Pancreas (tissue), 10 donors: ENCODE measurements around the gene TNFSF11. TPM values are rescaled to one million over a fixed set of nuclear protein-coding genes. Genes with fewer than 3 reads are reported as not detected.

Source experiments
- ATAC-seq, 4 donors: fragments of 200-7000 bp; cut with Tn5 transposase; one replicate each; pipeline versions ENCODE4 v1.8.0 to v1.9.1; 2020; ENCODE audit warnings: mild to moderate bottlenecking in 4 of 4, moderate library complexity in 4 of 4
- DNase-seq, 6 donors: peaks; one replicate each; pipeline ENCODE4 v3.0.0-alpha.2; 2020
- FAIRE-seq: peaks from 2 replicates; lab custom pipeline; 2012; peaks lifted over from hg19 to GRCh38; lab: Jason Lieb, UNC
- H3K27ac ChIP-seq, 4 donors: fragments of 200-600 bp; sonication (generic); 1 replicate in 3 of 4; 2 replicates in 1 of 4; pipeline versions ENCODE4 v1.5.0 to v1.8.0; 2020
- H3K27me3 ChIP-seq, 4 donors: fragments of 200-600 bp; one replicate each; pipeline ENCODE4 v1.8.0; 2021
- H3K36me3 ChIP-seq, 3 donors: fragments of 200-600 bp; sonication (generic) in 1 of 3; one replicate each; pipeline versions ENCODE4 v1.5.0 to v1.8.0; 2020 to 2021
- H3K4me1 ChIP-seq, 3 donors: fragments of 200-600 bp; one replicate each; pipeline ENCODE4 v1.8.0; 2021
- H3K4me3 ChIP-seq, 4 donors: fragments of 200-600 bp; sonication (generic) in 2 of 4; one replicate each; pipeline versions ENCODE4 v1.5.0 to v1.8.0; 2020 to 2021
- H3K9me3 ChIP-seq, 4 donors: fragments of 200-600 bp; one replicate each; pipeline ENCODE4 v1.8.0; 2021
- WGBS, 2 donors: extraction: QIAGEN DNeasy Blood & Tissue Kit; methylation state at CpG; one replicate each; pipeline ENCODE4 v1.1.7; 2013; 5-methylcytosine and 5-hydroxymethylcytosine counted together
- intact Hi-C, 3 donors: fragments of 100-400 bp; cut with DNase I; formaldehyde crosslinking; loops; one replicate each; pipeline versions ENCODE4 v1.11.1 to v1.14.2; 2022
- polyA plus RNA-seq, 2 donors: library from polyadenylated mRNA; stranded (reverse); fragments of 200-250 nt; gene quantifications; one replicate each; pipeline ENCODE4 v1.2.3, GENCODE V29; 2013
- total RNA-seq, 6 donors: library from RNA; stranded (reverse); fragmentation: NEBNext Ultra II Directional in 4 of 6; extraction: Animal tissue kit (Norgen Biotek cat#: 25700) in 4 of 6; gene quantifications; one replicate each; pipeline versions ENCODE4 v1.2.1 to v1.2.4, GENCODE V29; 2021 to 2023
- TF ChIP-seq, protein P1 (sequence below), 4 donors: fragments of 200-600 bp; sonication (generic) in 3 of 4; IDR thresholded peaks; one replicate each; pipeline versions ENCODE4 v1.5.0 to v1.8.0; 2021; ENCODE audit warnings: antibody characterized with exemption in 4 of 4
- donor health status: healthy with polysubstance abuse.
- donor health status: DM: no; HTN: no; CAD: no; lungs with moderate emphysema.
- donor health status: DM: no; HTN: no; CAD: no.
- donor health status: control.
- donor health status: control.
- donor health status: Bipolar disorder and iron deficiency.
- donor health status: DM: yes; HTN: yes; CAD: no.
- donor health status: DM: no; HTN: no; CAD: no.
- donor health status: DM: no; HTN: no; CAD: no.
- donor health status: DM: yes; HTN: yes; CAD: no.

Gene TNFSF11
- total and polyA plus RNA-seq, 8 donors: 0.11 to 1.1 (median 0.26) TPM; not detected in 3

DNA sequence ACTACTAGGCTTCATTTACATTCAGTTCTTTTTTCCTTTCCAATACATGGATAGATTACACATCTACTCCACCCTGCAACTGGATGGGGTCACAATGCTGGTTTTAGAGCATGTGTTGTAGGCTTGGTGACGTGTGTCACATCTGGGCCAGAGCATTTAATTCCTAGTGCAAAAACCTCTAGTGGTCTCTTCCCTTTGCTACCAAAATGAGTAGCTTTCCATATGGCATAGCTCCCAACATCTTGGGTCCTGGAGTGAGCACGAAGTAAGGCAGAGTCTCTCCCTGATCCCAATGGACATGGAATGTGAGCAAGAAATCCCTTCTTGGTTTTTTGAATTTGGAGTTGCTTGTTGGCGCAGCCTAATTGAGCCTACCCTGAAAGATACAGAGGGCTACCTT is 51.7 kb downstream of the TNFSF11 start:
- FAIRE-seq: no peak
- 77 to 88% methylated on average over 3 of the region's 3 CpGs for WGBS, 2 donors
- Histone ChIP-seq H3K4me1 (no peaks in the 10 kb centered on the region), H3K4me3 (no peak overlapping the region), H3K36me3 (no peaks in the 10 kb centered on the region), H3K9me3 (no peaks in the 10 kb centered on the region), H3K27ac (no peak overlapping the region), H3K27me3 (no peaks in the 10 kb centered on the region)
- ATAC-seq: no peak
- TF ChIP-seq, protein P1, sequence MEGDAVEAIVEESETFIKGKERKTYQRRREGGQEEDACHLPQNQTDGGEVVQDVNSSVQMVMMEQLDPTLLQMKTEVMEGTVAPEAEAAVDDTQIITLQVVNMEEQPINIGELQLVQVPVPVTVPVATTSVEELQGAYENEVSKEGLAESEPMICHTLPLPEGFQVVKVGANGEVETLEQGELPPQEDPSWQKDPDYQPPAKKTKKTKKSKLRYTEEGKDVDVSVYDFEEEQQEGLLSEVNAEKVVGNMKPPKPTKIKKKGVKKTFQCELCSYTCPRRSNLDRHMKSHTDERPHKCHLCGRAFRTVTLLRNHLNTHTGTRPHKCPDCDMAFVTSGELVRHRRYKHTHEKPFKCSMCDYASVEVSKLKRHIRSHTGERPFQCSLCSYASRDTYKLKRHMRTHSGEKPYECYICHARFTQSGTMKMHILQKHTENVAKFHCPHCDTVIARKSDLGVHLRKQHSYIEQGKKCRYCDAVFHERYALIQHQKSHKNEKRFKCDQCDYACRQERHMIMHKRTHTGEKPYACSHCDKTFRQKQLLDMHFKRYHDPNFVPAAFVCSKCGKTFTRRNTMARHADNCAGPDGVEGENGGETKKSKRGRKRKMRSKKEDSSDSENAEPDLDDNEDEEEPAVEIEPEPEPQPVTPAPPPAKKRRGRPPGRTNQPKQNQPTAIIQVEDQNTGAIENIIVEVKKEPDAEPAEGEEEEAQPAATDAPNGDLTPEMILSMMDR (IDR thresholded peaks at IDR 0.05): no peak
- DNase-seq: no peak
- intact Hi-C loops: no loop called here

DNA sequence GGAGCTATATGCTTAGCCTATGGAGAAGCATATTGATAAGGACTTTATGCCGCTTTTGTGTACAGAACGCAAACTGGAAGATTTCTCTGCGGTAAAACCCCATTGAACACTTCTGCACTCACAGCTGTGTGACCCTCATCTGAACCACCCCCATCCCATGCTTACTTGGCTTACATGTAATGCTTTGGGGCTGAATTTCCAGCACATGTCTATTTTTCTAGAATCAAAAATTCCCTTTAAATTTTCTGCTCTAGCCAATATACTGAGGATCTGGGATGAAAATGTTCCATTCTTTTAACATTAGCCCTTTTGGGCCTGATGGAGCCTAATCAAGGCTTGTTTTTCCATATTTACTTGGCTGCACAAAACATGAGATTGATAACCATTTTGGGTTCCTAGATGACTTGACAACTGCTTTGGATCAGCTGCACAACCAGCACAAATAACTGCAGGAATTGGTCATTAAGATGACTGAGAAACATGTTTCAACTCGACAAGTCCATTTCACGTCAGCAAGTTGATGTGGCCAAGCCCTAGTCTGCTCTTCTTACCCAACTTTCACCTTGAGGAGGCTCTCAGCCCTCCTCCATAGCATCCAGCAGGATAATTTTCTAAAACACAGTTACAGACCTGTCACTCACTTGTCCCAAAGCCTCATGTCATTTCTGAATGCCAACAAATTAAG is 52.4 kb downstream of the TNFSF11 start:
- Histone ChIP-seq H3K36me3 (no peaks in the 10 kb centered on the region), H3K27ac (no peak overlapping the region), H3K9me3 (no peaks in the 10 kb centered on the region), H3K27me3 (no peaks in the 10 kb centered on the region), H3K4me1 (no peaks in the 10 kb centered on the region), H3K4me3 (no peak overlapping the region)
- ATAC-seq (no peak), DNase-seq (no peak), FAIRE-seq (no peak)
- WGBS, 2 donors: 73 to 88% methylated on average over 5 of the region's 5 CpGs
- TF ChIP-seq, protein P1 (IDR thresholded peaks at IDR 0.05): no peak
- intact Hi-C loops: no loop called here

DNA sequence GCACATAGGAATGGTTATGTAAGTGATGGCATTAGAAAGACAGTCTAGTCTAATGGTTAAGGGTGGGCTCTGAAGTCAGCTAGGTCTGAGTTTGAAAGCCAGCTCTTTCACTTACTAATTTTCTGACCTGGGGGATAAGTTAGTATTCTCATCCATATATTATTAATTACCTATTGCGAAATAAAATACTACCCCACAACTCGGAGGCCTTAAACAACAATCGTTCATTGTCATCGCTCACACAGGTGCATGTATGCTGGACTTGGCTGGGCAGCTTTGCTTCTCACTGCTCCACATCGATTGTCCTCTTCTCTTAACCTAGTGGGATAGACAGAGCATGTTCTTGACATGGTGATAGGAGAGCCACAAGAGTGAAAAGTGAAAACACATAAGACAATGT is 54.7 kb downstream of the TNFSF11 start:
- 46 to 63% methylated on average over 5 of the region's 5 CpGs for WGBS, 2 donors
- H3K9me3 ChIP-seq: no peaks in the 10 kb centered on the region
- H3K27me3 ChIP-seq: no peaks in the 10 kb centered on the region
- TF ChIP-seq, protein P1 (IDR thresholded peaks at IDR 0.05): no peak
- ATAC-seq (no peak), FAIRE-seq (no peak), DNase-seq (no peak)
- intact Hi-C loops: no loop called here
- no peaks in the 10 kb centered on the region for H3K36me3 ChIP-seq
- H3K4me3 ChIP-seq: no peak overlapping the region
- H3K27ac ChIP-seq: no peak overlapping the region
- no peaks in the 10 kb centered on the region for H3K4me1 ChIP-seq

DNA sequence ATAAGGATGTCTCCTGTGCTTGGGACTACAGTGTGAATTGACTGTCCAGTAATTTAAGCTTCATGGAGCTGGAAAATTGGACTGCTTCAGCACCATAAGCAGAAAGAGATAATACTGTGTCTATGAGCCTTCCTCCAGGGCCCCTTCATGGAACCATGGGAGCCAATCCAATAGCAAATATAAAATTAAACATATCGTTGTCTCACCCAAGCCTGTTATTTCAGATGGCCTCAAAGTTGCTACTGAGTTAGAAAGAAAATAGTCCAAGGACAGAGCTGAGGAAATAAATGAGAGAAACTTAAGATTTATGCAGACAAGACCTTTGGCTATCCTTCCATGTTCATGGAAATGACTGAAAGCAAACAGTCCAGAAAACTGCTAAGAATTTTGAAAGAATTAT is 57.2 kb downstream of the TNFSF11 start:
- Histone ChIP-seq H3K4me1 (no peaks in the 10 kb centered on the region), H3K9me3 (no peaks in the 10 kb centered on the region), H3K27ac (no peak overlapping the region), H3K4me3 (no peak overlapping the region), H3K27me3 (no peaks in the 10 kb centered on the region), H3K36me3 (no peaks in the 10 kb centered on the region)
- TF ChIP-seq, protein P1 (IDR thresholded peaks at IDR 0.05): no peak
- WGBS, 2 donors: 63 to 78% methylated on average over 1 of the region's 1 CpG
- no peak for ATAC-seq
- FAIRE-seq: no peak
- intact Hi-C loops: no loop called here
- no peak for DNase-seq

DNA sequence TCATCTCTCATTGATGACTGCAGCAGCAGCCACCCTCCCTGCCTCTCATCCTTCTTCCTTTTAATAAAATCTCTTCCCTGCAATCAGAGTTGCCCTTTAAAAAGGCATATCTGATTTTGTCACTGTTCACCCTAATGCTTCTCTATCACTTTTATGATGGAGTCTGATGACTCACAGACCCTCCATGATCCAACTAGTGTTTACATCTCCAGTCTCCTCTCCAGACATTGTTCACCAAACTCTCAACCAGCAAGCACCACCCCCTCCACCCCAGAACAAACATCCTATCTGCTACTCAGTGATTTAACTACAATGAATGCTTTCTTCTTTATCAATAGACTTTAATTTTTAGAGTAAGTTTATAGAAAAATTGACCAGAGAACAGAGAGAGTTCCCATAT is 59.5 kb downstream of the TNFSF11 start:
- Histone ChIP-seq H3K27me3 (no peaks in the 10 kb centered on the region), H3K4me3 (no peak overlapping the region), H3K27ac (no peak overlapping the region), H3K36me3 (no peaks in the 10 kb centered on the region), H3K9me3 (no peaks in the 10 kb centered on the region), H3K4me1 (no peaks in the 10 kb centered on the region)
- ATAC-seq: no peak
- intact Hi-C loops: no loop called here
- TF ChIP-seq, protein P1 (IDR thresholded peaks at IDR 0.05): no peak
- no peak for FAIRE-seq
- DNase-seq: no peak
